Body of pancreas (tissue), 4 donors: ENCODE results near the gene CXCL5.

Experiments
- POLR2A ChIP-seq, 3 donors: fragments of 450-650 bp; IDR thresholded peaks; one replicate each; pipeline ENCODE4 v1.6.1; 2016; ENCODE audit warnings: antibody characterized with exemption in 3 of 3, mild to moderate bottlenecking in 2 of 3
- TF ChIP-seq, protein P1 (sequence below), 7 experiments: fragments of 450-650 bp in 4 of 7; fragments of 200-600 bp in 3 of 7; sonication (generic) in 3 of 7; IDR thresholded peaks; one replicate each; pipeline ENCODE4 v1.5.1; 2016 to 2019; ENCODE audit warnings: antibody characterized with exemption in 7 of 7

DNA sequence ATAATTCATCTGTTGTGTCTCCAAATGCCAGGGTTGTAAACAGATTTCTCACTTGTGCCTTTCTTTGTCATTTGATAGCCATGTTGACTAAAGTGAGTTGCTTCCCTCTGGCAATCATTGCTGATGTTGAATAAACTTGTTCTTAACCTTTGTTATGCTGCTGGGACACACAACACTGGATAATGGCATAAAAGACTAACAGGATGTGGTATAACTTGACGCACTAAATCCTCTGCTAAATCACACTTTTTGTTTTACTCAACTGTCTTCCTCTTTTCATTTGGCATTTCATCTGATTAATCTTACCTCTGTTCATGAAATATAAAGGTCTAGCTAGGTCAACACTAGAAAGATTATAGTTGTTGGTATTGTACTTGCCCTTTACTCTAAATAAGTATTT is 17.6 kb upstream of the CXCL5 start:
- TF ChIP-seq, protein P1, sequence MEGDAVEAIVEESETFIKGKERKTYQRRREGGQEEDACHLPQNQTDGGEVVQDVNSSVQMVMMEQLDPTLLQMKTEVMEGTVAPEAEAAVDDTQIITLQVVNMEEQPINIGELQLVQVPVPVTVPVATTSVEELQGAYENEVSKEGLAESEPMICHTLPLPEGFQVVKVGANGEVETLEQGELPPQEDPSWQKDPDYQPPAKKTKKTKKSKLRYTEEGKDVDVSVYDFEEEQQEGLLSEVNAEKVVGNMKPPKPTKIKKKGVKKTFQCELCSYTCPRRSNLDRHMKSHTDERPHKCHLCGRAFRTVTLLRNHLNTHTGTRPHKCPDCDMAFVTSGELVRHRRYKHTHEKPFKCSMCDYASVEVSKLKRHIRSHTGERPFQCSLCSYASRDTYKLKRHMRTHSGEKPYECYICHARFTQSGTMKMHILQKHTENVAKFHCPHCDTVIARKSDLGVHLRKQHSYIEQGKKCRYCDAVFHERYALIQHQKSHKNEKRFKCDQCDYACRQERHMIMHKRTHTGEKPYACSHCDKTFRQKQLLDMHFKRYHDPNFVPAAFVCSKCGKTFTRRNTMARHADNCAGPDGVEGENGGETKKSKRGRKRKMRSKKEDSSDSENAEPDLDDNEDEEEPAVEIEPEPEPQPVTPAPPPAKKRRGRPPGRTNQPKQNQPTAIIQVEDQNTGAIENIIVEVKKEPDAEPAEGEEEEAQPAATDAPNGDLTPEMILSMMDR (IDR thresholded peaks at IDR 0.05): no peak
- TF ChIP-seq POLR2A (IDR thresholded peaks at IDR 0.05): no peak
